NCI-H2029 (cell line): ENCODE measurements around the gene FAM221B.

ENCODE experiments used
- DNase-seq: peaks from one replicate; lab custom pipeline; 2025; lab: John Stamatoyannopoulos, UW

FAM221B gene

GRCh38 chr9:35791297-35791921 is 37.1 kb downstream of the FAM221B start, which contains the start of gene NPR2:
Gene NPR2, plus strand, starts transcription at chr9:35791591. Its CDS starts 818 bp downstream, at chr9:35792409.
- DNase-seq, result no peak

- peak; percentile 60 for DNase-seq
Measured at GRCh38 chr9:35790385-35791296, 37.9 kb downstream of the FAM221B start.

- DNase-seq, result no peak
Measured at GRCh38 chr9:35790025-35790384, 38.5 kb downstream of the FAM221B start.

GRCh38 chr9:35789541-35789940 is 39.0 kb downstream of the FAM221B start:
- no peak for DNase-seq

GRCh38 chr9:35783418-35783817 is 45.1 kb downstream of the FAM221B start:
- DNase-seq, result no peak

GRCh38 chr9:35781066-35781465 is 47.5 kb downstream of the FAM221B start:
- no peak for DNase-seq

- DNase-seq, result no peak
Measured at GRCh38 chr9:35778496-35778895, 50.0 kb downstream of the FAM221B start.

GRCh38 chr9:35776018-35776417 is 52.5 kb downstream of the FAM221B start:
- peak; percentile 96 for DNase-seq

GRCh38 chr9:35774907-35775635 is 53.5 kb downstream of the FAM221B start:
- no peak for DNase-seq

GRCh38 chr9:35771943-35772342 is 56.6 kb downstream of the FAM221B start:
- DNase-seq, result peak; percentile 10

GRCh38 chr9:35771534-35771933 is 57.0 kb downstream of the FAM221B start:
- peak; percentile 83 for DNase-seq

- DNase-seq, result peak; percentile 31
Measured at GRCh38 chr9:35771075-35771433, 57.5 kb downstream of the FAM221B start.

- no peak for DNase-seq
Measured at GRCh38 chr9:35769763-35770162, 58.8 kb downstream of the FAM221B start.

GRCh38 chr9:35767458-35767857 is 61.1 kb downstream of the FAM221B start:
- no peak for DNase-seq

GRCh38 chr9:35766997-35767396 is 61.5 kb downstream of the FAM221B start:
- no peak for DNase-seq
